ENCODE measurements around the gene MTG1. TPM values are rescaled to one million over a fixed set of nuclear protein-coding genes. Genes with fewer than 3 reads are reported as not detected.

The MTG1 gene
- total RNA-seq, 1 donor, result 31.5 TPM

GRCh38 chr10:133351408-133352318 lies 42.3 kb upstream of the MTG1 start:
- H3K36me3 ChIP-seq (ENCODE audit: insufficient read depth, low read length), result no peaks in the 10 kb centered on the region
- no peak overlapping the region for H3K4me3 ChIP-seq (ENCODE audit: insufficient read depth, low read length)
- peak; percentile 78 for DNase-seq (ENCODE audit: insufficient read length, low spot score, missing footprints)
- no peak overlapping the region for H3K27ac ChIP-seq (ENCODE audit: low read depth, low read length)
- peak; percentile 8 for TF ChIP-seq CTCF (IDR thresholded peaks at IDR 0.05; ENCODE audit: extremely low read depth, low read depth, low read length)
- no peaks in the 10 kb centered on the region for H3K79me2 ChIP-seq (ENCODE audit: insufficient read depth, low read length)
- no peak overlapping the region for H2AFZ ChIP-seq (ENCODE audit: low read length)
- H3K4me1 ChIP-seq (ENCODE audit: insufficient read depth, low read length), result no peaks in the 10 kb centered on the region
- no peaks in the 10 kb centered on the region for H4K20me1 ChIP-seq (ENCODE audit: insufficient read depth, low read length)
- no peaks in the 10 kb centered on the region for H3K9me3 ChIP-seq (ENCODE audit: low read depth, low read length)
- H3K27me3 ChIP-seq (ENCODE audit: insufficient read depth, low read length), result no peaks in the 10 kb centered on the region
- H3K4me2 ChIP-seq (ENCODE audit: insufficient read depth, low read length), result no peak overlapping the region

GRCh38 chr10:133353202-133353959 lies 40.6 kb upstream of the MTG1 start:
- no peaks in the 10 kb centered on the region for H3K9me3 ChIP-seq (ENCODE audit: low read depth, low read length)

GRCh38 chr10:133353988-133354605 lies 39.9 kb upstream of the MTG1 start:
- Histone ChIP-seq H3K27ac (ENCODE audit: low read depth, low read length) (no peak overlapping the region), H3K4me3 (ENCODE audit: insufficient read depth, low read length) (no peak overlapping the region), H3K9me3 (ENCODE audit: low read depth, low read length) (no peaks in the 10 kb centered on the region), H4K20me1 (ENCODE audit: insufficient read depth, low read length) (no peaks in the 10 kb centered on the region), H3K4me1 (ENCODE audit: insufficient read depth, low read length) (no peaks in the 10 kb centered on the region), H3K79me2 (ENCODE audit: insufficient read depth, low read length) (no peaks in the 10 kb centered on the region), H3K36me3 (ENCODE audit: insufficient read depth, low read length) (no peaks in the 10 kb centered on the region), H2AFZ (ENCODE audit: low read length) (no peak overlapping the region), H3K4me2 (ENCODE audit: insufficient read depth, low read length) (no peak overlapping the region), H3K27me3 (ENCODE audit: insufficient read depth, low read length) (no peaks in the 10 kb centered on the region)
- no peak for TF ChIP-seq CTCF (IDR thresholded peaks at IDR 0.05; ENCODE audit: extremely low read depth, low read depth, low read length)
- no peak for DNase-seq (ENCODE audit: insufficient read length, low spot score, missing footprints)

More at GRCh38 chr10:133353202-133353959, 40.6 kb upstream of the MTG1 start:
- Histone ChIP-seq H3K27ac (ENCODE audit: low read depth, low read length) (no peak overlapping the region), H2AFZ (ENCODE audit: low read length) (no peak overlapping the region), H3K79me2 (ENCODE audit: insufficient read depth, low read length) (no peaks in the 10 kb centered on the region), H3K4me1 (ENCODE audit: insufficient read depth, low read length) (no peaks in the 10 kb centered on the region), H3K36me3 (ENCODE audit: insufficient read depth, low read length) (no peaks in the 10 kb centered on the region), H3K4me2 (ENCODE audit: insufficient read depth, low read length) (no peak overlapping the region), H4K20me1 (ENCODE audit: insufficient read depth, low read length) (no peaks in the 10 kb centered on the region), H3K27me3 (ENCODE audit: insufficient read depth, low read length) (no peaks in the 10 kb centered on the region), H3K4me3 (ENCODE audit: insufficient read depth, low read length) (no peak overlapping the region)
- no peak for TF ChIP-seq CTCF (IDR thresholded peaks at IDR 0.05; ENCODE audit: extremely low read depth, low read depth, low read length)
- DNase-seq (ENCODE audit: insufficient read length, low spot score, missing footprints), result peak; percentile 83

Measured in osteoblast (primary cell).